ENCODE measurements around the gene CNBP. TPM values are rescaled to one million over a fixed set of nuclear protein-coding genes. Genes with fewer than 3 reads are reported as not detected.
A peak's percentile ranks its signal among the peaks of the same experiment; 100 is the strongest.

CNBP gene
- total RNA-seq, 4 donors from 2014 or later, result 784 to 1,263 (median 979) TPM

DNA sequence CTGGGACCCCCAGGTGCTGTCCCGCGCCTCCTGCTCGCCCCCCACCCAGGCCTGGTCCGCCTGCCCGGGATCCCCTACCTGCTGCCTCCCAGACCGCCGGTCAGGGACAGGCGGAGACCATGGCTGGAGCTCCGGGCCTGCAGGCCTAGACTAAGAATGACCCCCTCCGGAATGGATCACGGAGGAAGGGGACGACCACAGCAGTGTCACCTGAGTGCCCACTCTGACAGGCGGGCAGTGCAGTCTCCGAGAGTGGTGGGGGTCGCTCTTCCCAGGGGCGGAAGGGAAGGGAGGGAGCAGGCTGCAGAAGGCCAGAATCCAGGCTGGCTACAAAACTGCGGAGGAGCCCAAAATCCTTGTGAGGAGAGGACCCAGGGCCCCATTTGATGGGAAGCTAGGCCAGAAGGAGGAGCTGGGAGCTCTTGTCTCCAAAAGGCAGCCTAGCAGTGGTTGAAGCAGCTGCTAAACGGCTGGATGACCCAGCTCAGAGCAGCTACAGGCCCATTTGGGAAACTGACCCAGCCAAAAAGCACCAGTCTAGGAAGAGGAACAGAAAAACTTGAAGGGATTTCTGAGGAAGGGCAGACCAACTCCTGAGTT, 61.2 kb downstream of the CNBP start:
- TF ChIP-seq POLR2A (IDR thresholded peaks at IDR 0.05), result no peak
- TF ChIP-seq, protein P1, sequence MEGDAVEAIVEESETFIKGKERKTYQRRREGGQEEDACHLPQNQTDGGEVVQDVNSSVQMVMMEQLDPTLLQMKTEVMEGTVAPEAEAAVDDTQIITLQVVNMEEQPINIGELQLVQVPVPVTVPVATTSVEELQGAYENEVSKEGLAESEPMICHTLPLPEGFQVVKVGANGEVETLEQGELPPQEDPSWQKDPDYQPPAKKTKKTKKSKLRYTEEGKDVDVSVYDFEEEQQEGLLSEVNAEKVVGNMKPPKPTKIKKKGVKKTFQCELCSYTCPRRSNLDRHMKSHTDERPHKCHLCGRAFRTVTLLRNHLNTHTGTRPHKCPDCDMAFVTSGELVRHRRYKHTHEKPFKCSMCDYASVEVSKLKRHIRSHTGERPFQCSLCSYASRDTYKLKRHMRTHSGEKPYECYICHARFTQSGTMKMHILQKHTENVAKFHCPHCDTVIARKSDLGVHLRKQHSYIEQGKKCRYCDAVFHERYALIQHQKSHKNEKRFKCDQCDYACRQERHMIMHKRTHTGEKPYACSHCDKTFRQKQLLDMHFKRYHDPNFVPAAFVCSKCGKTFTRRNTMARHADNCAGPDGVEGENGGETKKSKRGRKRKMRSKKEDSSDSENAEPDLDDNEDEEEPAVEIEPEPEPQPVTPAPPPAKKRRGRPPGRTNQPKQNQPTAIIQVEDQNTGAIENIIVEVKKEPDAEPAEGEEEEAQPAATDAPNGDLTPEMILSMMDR (IDR thresholded peaks at IDR 0.05 in 4 of 5, conservative IDR thresholded peaks at IDR 0.05 in 1 of 5), result no peak
- peak overlapping the region; percentile 87 to 92 (median 90) for H3K27ac ChIP-seq
- peak overlapping the region; percentile 74 to 85 (median 80) for H3K4me3 ChIP-seq
- no peaks in the 10 kb centered on the region for H3K27me3 ChIP-seq
- no peaks in the 10 kb centered on the region for H3K9me3 ChIP-seq
- in situ Hi-C loops (cut with MboI; ENCODE audit: low sequenced_read_pairs in 4 of 4), result no loop called here
- H3K4me1 ChIP-seq, result peaks cover 15 to 19% of the 10 kb centered on the region in 2 donors
- no peak for DNase-seq
- ATAC-seq, result peak in 1 of 2 donors; percentile 8
- intact Hi-C loops (cut with DNase I; ENCODE audit: low total_unique reads), result loop anchor here (2.0 to 5.0 kb wide), 2 partner anchors 126 to 195 kb away; partner anchors contain the start of gene COPG1
- peaks cover 0 to 3% of the 10 kb centered on the region in 2 donors for H3K36me3 ChIP-seq

DNA sequence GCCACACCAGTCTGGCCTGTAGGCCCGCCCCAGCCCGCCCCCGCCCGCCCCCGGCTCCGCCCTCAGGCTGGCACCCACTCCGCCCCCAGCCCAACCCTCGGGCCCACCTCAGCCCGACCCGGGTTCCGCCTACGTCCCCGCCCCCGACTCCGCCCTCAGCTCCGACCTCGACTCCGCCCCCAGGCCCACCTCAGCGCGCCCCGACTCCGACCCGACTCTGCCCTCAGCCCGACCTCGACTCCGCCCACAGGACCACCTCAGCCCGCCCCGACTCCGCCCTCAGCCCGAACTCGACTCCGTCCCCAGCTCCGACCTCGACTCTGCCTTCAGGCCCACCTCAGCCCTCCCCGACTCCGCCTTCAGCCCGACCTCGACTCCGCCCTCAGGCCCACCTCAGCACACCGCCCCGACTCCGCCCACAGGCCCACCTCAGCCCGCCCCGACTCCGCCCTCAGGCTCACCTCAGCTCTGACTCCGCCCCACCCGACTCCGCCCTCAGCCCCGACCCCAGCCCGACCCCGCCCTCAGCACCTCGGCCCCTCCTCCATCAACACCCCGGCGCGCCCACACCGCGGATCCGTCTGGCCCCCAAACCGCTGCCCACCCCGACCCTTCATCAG, 61.8 kb downstream of the CNBP start, which contains the start of gene RAB43:
RAB43 (minus strand) TSS at position 13 of the 620 bp plus-strand sequence. CDS start 315 bp downstream, outside the sequence.
- H3K36me3 ChIP-seq, result no peaks in the 10 kb centered on the region
- intact Hi-C loops (cut with DNase I; ENCODE audit: low total_unique reads) (loop anchor here (2.0 to 5.0 kb wide), 2 partner anchors 127 to 195 kb away; partner anchors contain the start of gene COPG1), in situ Hi-C loops (cut with MboI; ENCODE audit: low sequenced_read_pairs in 4 of 4) (no loop called here)
- no peaks in the 10 kb centered on the region for H3K9me3 ChIP-seq
- H3K4me1 ChIP-seq, result peaks cover 15 to 19% of the 10 kb centered on the region in 2 donors
- H3K27me3 ChIP-seq, result no peaks in the 10 kb centered on the region
- peak within 1 kb of the TSS; percentile 74 to 85 (median 80) for H3K4me3 ChIP-seq
- ATAC-seq, result peak; percentile 67 to 69
- TF ChIP-seq POLR2A (IDR thresholded peaks at IDR 0.05), result no peak
- TF ChIP-seq, protein P1 (IDR thresholded peaks at IDR 0.05 in 4 of 5, conservative IDR thresholded peaks at IDR 0.05 in 1 of 5), result no peak
- H3K27ac ChIP-seq, result peak within 1 kb of the TSS; percentile 87 to 92 (median 90)
- DNase-seq, result peak; percentile 72 to 80

DNA sequence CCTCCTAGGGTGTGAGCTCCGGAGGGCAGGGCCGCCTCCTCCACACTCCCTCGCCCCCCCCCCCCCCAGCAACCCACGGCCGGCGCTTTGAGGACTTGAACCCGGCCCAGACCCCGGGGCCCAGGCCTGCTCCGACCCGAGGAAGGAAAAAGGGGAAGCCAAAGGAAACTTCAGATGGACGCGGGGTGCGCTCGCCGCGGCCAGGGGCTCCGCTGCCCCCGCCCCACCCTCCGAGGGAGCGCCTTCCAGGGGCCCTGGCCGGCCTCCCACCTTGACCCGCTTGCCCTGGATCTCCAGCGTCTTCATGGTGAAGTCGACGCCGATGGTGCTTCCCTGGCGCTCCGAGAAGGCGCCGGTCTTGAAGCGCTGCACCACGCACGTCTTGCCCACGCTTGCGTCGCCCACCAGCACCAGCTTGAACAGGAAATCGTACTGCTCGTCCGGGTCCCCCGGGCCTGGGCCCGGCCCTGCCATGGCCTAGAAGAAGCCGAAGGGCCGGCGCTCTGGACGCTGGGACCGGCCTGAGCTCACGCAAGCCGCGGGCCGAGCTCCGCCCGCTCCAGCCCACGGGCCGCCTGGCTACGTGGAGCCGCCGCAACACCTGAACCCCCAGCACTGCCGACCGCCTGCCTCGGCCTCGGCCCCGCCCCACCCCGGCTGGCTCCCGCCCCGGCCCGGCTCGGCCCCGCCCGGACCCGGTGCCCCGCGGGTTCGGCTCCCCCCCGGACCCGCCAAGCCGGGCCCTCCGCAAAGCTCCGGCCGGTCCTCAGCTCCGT, 62.5 kb downstream of the CNBP start:
- Histone ChIP-seq H3K27ac (peak overlapping the region; percentile 87 to 92 (median 90)), H3K36me3 (no peaks in the 10 kb centered on the region), H3K4me3 (peak overlapping the region; percentile 74 to 85 (median 80)), H3K9me3 (no peaks in the 10 kb centered on the region), H3K27me3 (no peaks in the 10 kb centered on the region), H3K4me1 (peaks cover 15 to 19% of the 10 kb centered on the region in 2 donors)
- TF ChIP-seq, protein P1 (IDR thresholded peaks at IDR 0.05 in 4 of 5, conservative IDR thresholded peaks at IDR 0.05 in 1 of 5), result peak in 1 of 5 experiments; percentile 10
- peak in 1 of 2 donors; percentile 29 for TF ChIP-seq POLR2A (IDR thresholded peaks at IDR 0.05)
- peak; percentile 46 to 50 for ATAC-seq
- in situ Hi-C loops (cut with MboI; ENCODE audit: low sequenced_read_pairs in 4 of 4) (no loop called here), intact Hi-C loops (cut with DNase I; ENCODE audit: low total_unique reads) (loop anchor here (5.0 kb wide), 1 partner anchor 196 kb away; a partner anchor contains a TSS)
- DNase-seq, result no peak

DNA sequence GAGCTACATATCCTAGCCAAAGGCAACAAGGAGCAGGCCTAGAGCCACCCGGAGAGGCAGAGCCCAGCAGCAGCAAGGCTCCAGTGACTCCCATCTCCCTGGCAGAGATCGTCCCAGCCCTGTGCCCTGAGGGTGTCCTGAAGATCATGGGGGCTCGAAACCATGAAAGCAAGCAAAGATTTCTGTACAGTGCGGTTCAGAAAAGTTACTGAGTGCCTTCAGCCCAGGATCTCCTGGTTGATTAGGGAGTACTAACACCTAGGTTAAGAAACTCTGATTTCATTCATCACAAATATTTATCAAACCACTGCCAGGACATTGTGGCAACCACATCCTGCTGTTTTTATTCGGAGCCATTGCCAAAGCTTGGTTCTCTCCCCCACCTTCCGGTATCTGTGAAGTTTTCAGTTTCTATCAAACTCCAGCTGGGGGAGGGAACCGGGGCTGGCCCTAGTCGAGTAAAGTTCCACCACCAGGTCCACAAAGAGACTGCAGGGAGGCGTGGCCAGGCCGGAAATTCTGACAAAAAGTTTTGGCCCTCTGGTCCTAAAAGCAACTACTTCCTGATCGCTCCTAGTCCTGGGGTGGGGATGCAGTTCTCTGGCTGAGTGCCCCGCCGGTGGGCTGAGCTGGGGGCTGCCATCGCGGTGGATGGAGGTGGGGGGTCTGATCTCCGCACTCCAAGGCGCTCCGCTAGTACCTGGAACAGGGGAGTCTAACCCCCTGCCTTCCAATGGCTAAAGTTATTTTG, 63.3 kb downstream of the CNBP start:
- Histone ChIP-seq H3K4me1 (peaks cover 15 to 19% of the 10 kb centered on the region in 2 donors), H3K27ac (peak overlapping the region; percentile 87 to 92 (median 90)), H3K9me3 (no peaks in the 10 kb centered on the region), H3K36me3 (no peaks in the 10 kb centered on the region), H3K27me3 (no peaks in the 10 kb centered on the region), H3K4me3 (peak overlapping the region; percentile 74 to 85 (median 80))
- TF ChIP-seq, protein P1 (IDR thresholded peaks at IDR 0.05 in 4 of 5, conservative IDR thresholded peaks at IDR 0.05 in 1 of 5), result peak in 4 of 5 experiments; percentile 11 to 33 (median 28)
- TF ChIP-seq POLR2A (IDR thresholded peaks at IDR 0.05), result peak; percentile 33 to 66
- DNase-seq (peak; percentile 58 to 70), ATAC-seq (peak; percentile 40 to 45)
- intact Hi-C loops (cut with DNase I; ENCODE audit: low total_unique reads) (loop anchor here (5.0 kb wide), 1 partner anchor 197 kb away; a partner anchor contains a TSS), in situ Hi-C loops (cut with MboI; ENCODE audit: low sequenced_read_pairs in 4 of 4) (no loop called here)
